DND-41 (cell line): ENCODE data around the gene ETS2.

Experiments
- ATAC-seq: fragments of 200-7000 bp; cut with Tn5 transposase; 3 replicates; pipeline ENCODE4 v1.9.1; 2021; ENCODE audit warnings: low read depth; ENCODE audit not compliant: insufficient read depth
- DNase-seq: peaks from one replicate; pipeline ENCODE4 v3.0.0-alpha.2; 2020
- H2AFZ ChIP-seq: 2 replicates; pipeline ENCODE4 v1.6.0; 2012; ENCODE audit warnings: low read depth, low read length
- H3K27ac ChIP-seq: 2 replicates; pipeline ENCODE4 v1.5.1; 2012; ENCODE audit warnings: low read length, inconsistent platforms
- H3K27me3 ChIP-seq: fragments of 200-600 bp; sonication (generic); 2 replicates; pipeline ENCODE4 v1.6.0; 2012; ENCODE audit warnings: low read length, mild to moderate bottlenecking, inconsistent platforms; ENCODE audit not compliant: insufficient read depth, poor library complexity
- H3K36me3 ChIP-seq: 2 replicates; pipeline ENCODE4 v1.5.1; 2012; ENCODE audit warnings: low read length, inconsistent platforms; ENCODE audit not compliant: insufficient read depth
- H3K4me1 ChIP-seq: 2 replicates; pipeline ENCODE4 v1.5.1; 2012; ENCODE audit warnings: mild to moderate bottlenecking, low read length; ENCODE audit not compliant: insufficient read depth
- H3K4me2 ChIP-seq: 2 replicates; pipeline ENCODE4 v1.6.0; 2012; ENCODE audit warnings: mild to moderate bottlenecking, moderate library complexity, low read length, inconsistent platforms; ENCODE audit not compliant: insufficient read depth
- H3K4me3 ChIP-seq, 2 experiments: fragments of 200-600 bp in 1 of 2; shearing (Covaris generic) in 1 of 2; 2 replicates each; pipeline ENCODE4 v1.5.1; 2012 to 2016; ENCODE audit warnings: inconsistent platforms in 2 of 2, low read length in 2 of 2, mild to moderate bottlenecking in 2 of 2, low read depth in 1 of 2, moderate library complexity in 1 of 2
- H3K79me2 ChIP-seq: 2 replicates; pipeline ENCODE4 v1.6.0; 2012; ENCODE audit warnings: low read length, inconsistent platforms; ENCODE audit not compliant: insufficient read depth
- H3K9ac ChIP-seq: 2 replicates; pipeline ENCODE4 v1.6.0; 2012; ENCODE audit warnings: low read depth, mild to moderate bottlenecking, inconsistent platforms, low read length, moderate library complexity
- H3K9me3 ChIP-seq: 2 replicates; pipeline ENCODE4 v1.5.1; 2012; ENCODE audit warnings: low read length, moderate library complexity, mild to moderate bottlenecking, inconsistent platforms; ENCODE audit not compliant: insufficient read depth, severe bottlenecking
- H4K20me1 ChIP-seq: 2 replicates; pipeline ENCODE4 v1.6.0; 2012; ENCODE audit warnings: low read length; ENCODE audit not compliant: insufficient read depth
- EZH2 ChIP-seq: IDR thresholded peaks from 3 replicates; pipeline ENCODE4 v1.6.1; 2012; ENCODE audit warnings: borderline replicate concordance, low read depth, mild to moderate bottlenecking, moderate library complexity, low read length, inconsistent platforms; ENCODE audit not compliant: severe bottlenecking
- TF ChIP-seq, protein P1 (sequence below): IDR thresholded peaks from 2 replicates; pipeline ENCODE4 v1.5.1; 2012; ENCODE audit warnings: borderline replicate concordance, low read length, moderate library complexity, mild to moderate bottlenecking; ENCODE audit not compliant: poor library complexity, severe bottlenecking; ENCODE audit errors: extremely low read depth

Gene ETS2

DNA sequence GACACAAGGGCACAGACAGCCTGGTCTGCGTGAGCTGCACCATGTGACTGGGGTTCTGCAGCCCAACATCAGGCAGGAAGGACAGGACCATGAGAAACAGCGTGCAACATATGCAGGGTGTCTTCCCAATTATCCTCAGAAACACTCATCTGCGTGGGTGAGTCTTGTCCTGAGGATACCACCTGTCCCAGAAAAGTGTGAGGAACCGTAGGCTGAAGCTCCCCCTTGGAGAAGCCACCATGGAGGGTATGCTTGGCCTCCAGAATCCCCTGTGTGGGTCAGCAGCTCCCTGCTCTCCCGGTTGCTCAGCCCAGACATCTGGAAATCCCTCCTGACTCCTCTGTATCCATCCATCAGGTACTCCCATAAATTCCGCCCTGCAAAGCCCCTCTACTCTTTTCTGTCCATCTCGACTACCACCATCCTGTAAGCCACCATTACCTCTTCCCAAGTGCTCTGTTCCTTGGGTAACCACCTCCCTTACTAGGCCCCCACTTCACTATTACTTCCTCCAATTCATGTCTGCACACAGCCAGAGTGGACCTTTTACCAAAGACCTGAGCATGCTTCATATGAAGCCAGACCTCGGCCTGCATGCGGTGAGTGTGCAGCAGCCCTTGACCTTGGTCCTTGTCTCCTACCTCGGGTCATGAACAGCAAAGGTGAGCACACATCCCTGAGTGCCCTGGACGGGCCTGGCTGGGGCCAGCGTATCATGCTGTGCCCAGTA is 33.0 kb downstream of the ETS2 start:
- no peaks in the 10 kb centered on the region for H3K36me3 ChIP-seq
- H3K9ac ChIP-seq: no peak overlapping the region
- H4K20me1 ChIP-seq: no peaks in the 10 kb centered on the region
- no peak for TF ChIP-seq EZH2
- TF ChIP-seq, protein P1, sequence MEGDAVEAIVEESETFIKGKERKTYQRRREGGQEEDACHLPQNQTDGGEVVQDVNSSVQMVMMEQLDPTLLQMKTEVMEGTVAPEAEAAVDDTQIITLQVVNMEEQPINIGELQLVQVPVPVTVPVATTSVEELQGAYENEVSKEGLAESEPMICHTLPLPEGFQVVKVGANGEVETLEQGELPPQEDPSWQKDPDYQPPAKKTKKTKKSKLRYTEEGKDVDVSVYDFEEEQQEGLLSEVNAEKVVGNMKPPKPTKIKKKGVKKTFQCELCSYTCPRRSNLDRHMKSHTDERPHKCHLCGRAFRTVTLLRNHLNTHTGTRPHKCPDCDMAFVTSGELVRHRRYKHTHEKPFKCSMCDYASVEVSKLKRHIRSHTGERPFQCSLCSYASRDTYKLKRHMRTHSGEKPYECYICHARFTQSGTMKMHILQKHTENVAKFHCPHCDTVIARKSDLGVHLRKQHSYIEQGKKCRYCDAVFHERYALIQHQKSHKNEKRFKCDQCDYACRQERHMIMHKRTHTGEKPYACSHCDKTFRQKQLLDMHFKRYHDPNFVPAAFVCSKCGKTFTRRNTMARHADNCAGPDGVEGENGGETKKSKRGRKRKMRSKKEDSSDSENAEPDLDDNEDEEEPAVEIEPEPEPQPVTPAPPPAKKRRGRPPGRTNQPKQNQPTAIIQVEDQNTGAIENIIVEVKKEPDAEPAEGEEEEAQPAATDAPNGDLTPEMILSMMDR: no peak
- 0 out of 2 replicates have a peak, but pooled peaks cover 6% of the 10 kb centered on the region for H3K4me1 ChIP-seq
- no peak; the same call in 2 of the 3 replicates for ATAC-seq
- H3K79me2 ChIP-seq: no peaks in the 10 kb centered on the region
- no peak overlapping the region for H3K4me3 ChIP-seq
- H3K27me3 ChIP-seq: no peaks in the 10 kb centered on the region
- H3K9me3 ChIP-seq: no peaks in the 10 kb centered on the region
- no peak overlapping the region for H3K4me2 ChIP-seq
- H2AFZ ChIP-seq: no peak overlapping the region
- peak overlapping the region; percentile 44; the same call in 1 of the 2 replicates for H3K27ac ChIP-seq
- no peak for DNase-seq

DNA sequence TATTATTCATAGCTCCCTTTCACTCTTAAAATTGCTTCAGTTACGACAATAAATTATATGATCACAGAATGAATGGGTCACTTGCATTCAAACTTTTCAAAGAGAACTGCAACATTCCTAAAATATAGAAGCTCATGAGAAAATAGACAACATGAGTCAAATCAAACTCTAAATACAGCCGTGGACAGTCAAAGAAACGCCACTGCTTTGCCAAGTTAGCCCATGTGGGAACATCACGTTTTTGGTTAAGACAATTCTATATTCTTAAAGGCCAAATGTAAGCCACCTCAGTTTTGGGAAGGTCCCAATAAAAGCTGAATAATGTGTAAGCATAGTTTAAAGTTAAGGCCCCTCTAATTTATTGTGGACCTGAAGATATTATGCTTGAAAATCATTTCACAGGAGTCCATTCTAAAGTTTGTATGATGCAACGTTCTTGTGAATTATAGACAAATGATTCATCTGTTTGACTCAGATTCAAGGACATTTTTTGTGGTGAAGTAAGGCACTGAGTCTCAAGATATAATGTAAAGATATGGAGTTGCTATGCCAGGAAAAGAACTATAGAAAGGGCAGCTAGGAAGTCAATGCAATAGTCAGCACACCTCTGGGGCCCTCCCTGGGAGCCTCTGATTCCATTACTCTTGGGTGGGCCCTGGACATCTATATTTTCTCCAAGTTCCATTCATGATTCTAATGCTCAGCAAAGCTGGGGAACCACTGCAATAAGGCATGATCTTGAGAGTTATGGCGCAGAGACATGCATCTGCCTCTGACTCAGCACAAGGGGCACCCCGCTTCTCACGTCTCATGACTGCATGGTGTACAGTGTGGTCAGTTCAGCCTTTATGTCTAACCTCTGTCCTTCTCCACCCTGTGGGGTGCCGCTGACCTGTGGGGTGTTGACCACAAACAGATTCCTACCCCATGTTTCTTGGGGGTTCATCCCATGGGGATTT is 33.9 kb downstream of the ETS2 start:
- no peaks in the 10 kb centered on the region for H3K36me3 ChIP-seq
- H3K4me1 ChIP-seq: 0 out of 2 replicates have a peak, but pooled peaks cover 6% of the 10 kb centered on the region
- no peak overlapping the region for H3K4me2 ChIP-seq
- H3K4me3 ChIP-seq: no peak overlapping the region
- H2AFZ ChIP-seq: no peak overlapping the region
- TF ChIP-seq EZH2: no peak
- TF ChIP-seq, protein P1: no peak
- H3K79me2 ChIP-seq: no peaks in the 10 kb centered on the region
- ATAC-seq (peak; percentile 44; the same call in 1 of the 3 replicates), DNase-seq (no peak)
- H3K27ac ChIP-seq: no peak overlapping the region
- H4K20me1 ChIP-seq: no peaks in the 10 kb centered on the region
- H3K27me3 ChIP-seq: no peaks in the 10 kb centered on the region
- H3K9me3 ChIP-seq: no peaks in the 10 kb centered on the region
- H3K9ac ChIP-seq: no peak overlapping the region

GRCh38 chr21:38840456-38841300 is 34.9 kb downstream of the ETS2 start:
- Histone ChIP-seq H3K79me2 (no peaks in the 10 kb centered on the region), H4K20me1 (no peaks in the 10 kb centered on the region), H3K27me3 (no peaks in the 10 kb centered on the region), H2AFZ (no peak overlapping the region), H3K27ac (no peak overlapping the region), H3K36me3 (no peaks in the 10 kb centered on the region), H3K9me3 (no peaks in the 10 kb centered on the region), H3K4me1 (0 out of 2 replicates have a peak, but pooled peaks cover 6% of the 10 kb centered on the region), H3K9ac (no peak overlapping the region), H3K4me2 (no peak overlapping the region), H3K4me3 (no peak overlapping the region)
- no peak for ATAC-seq
- no peak for DNase-seq
- TF ChIP-seq, protein P1: no peak
- TF ChIP-seq EZH2: no peak
